CD4-positive, alpha-beta T cell (primary cell): Measurements from ENCODE around the gene SLC44A5. TPM values are rescaled to one million over a fixed set of nuclear protein-coding genes. Genes with fewer than 3 reads are reported as not detected.

ENCODE experiments used
- ATAC-seq: fragments of 200-7000 bp; cut with Tn5 transposase; one replicate; pipeline ENCODE4 v1.10.0; 2022; ENCODE audit warnings: mild to moderate bottlenecking; ENCODE audit not compliant: poor library complexity
- CTCF ChIA-PET: fragments of 350-600 bp; sonication (Branson Sonifier 250); formaldehyde crosslinking; loops from one replicate; lab custom pipeline; 2021; ENCODE audit warnings: antibody characterized with exemption, inconsistent platforms; lab: Charles Lee
- POLR2A ChIA-PET: fragments of 350-600 bp; sonication (Branson Sonifier 250); formaldehyde crosslinking; loops from one replicate; lab custom pipeline; 2021; ENCODE audit warnings: antibody characterized with exemption, inconsistent platforms; lab: Charles Lee
- DNase-seq, 14 experiments: peaks; one replicate each; pipeline ENCODE4 v3.0.0-alpha.2; 2013 to 2020; ENCODE audit warnings: mixed read lengths in 2 of 14
- H3K27ac ChIP-seq, 2 donors: one replicate each; pipeline versions ENCODE4 v1.5.1 to v1.7.0; 2013; ENCODE audit warnings: low read length in 2 of 2, low read depth in 1 of 2, mild to moderate bottlenecking in 1 of 2
- H3K27me3 ChIP-seq, 2 experiments: 1 replicate in 1 of 2; 2 replicates in 1 of 2; pipeline versions ENCODE4 v1.6.1 to v1.7.0; 2013; ENCODE audit warnings: low read length in 2 of 2, control low read depth in 1 of 2, mild to moderate bottlenecking in 1 of 2, moderate library complexity in 1 of 2; ENCODE audit not compliant: insufficient read depth in 2 of 2, control insufficient read depth in 1 of 2
- H3K36me3 ChIP-seq: one replicate; pipeline ENCODE4 v1.6.1; 2013; ENCODE audit warnings: low read length, control low read depth; ENCODE audit not compliant: insufficient read depth
- H3K4me1 ChIP-seq: one replicate; pipeline ENCODE4 v1.6.1; 2013; ENCODE audit warnings: low read length, control low read depth; ENCODE audit not compliant: insufficient read depth
- H3K4me3 ChIP-seq: one replicate; pipeline ENCODE4 v1.5.1; 2013; ENCODE audit warnings: mild to moderate bottlenecking, low read length, moderate library complexity
- H3K9me3 ChIP-seq, 2 experiments: 1 replicate in 1 of 2; 2 replicates in 1 of 2; pipeline versions ENCODE4 v1.6.1 to v1.7.0; 2013; ENCODE audit warnings: low read length in 2 of 2, mild to moderate bottlenecking in 2 of 2, control low read depth in 1 of 2, moderate library complexity in 1 of 2; ENCODE audit not compliant: control insufficient read depth in 1 of 2, insufficient read depth in 1 of 2
- H3K27ac Mint-ChIP-seq: one replicate; pipeline ENCODE4 v1.8.0; 2020; ENCODE audit warnings: mixed read lengths
- H3K27me3 Mint-ChIP-seq: one replicate; pipeline ENCODE4 v1.8.0; 2021; ENCODE audit warnings: mixed read lengths
- H3K36me3 Mint-ChIP-seq: one replicate; pipeline ENCODE4 v1.8.0; 2021; ENCODE audit warnings: low read depth, mixed read lengths
- H3K4me1 Mint-ChIP-seq: one replicate; pipeline ENCODE4 v1.8.0; 2021; ENCODE audit warnings: low read depth, mixed read lengths
- H3K4me3 Mint-ChIP-seq: one replicate; pipeline ENCODE4 v1.8.0; 2020; ENCODE audit warnings: mild to moderate bottlenecking, mixed read lengths
- H3K9me3 Mint-ChIP-seq: one replicate; pipeline ENCODE4 v1.8.0; 2020; ENCODE audit warnings: mixed read lengths
- CTCF ChIP-seq: fragments of 200-600 bp; IDR thresholded peaks from one replicate; pipeline ENCODE4 v1.8.0; 2022; ENCODE audit warnings: antibody characterized with exemption, mild to moderate bottlenecking
- intact Hi-C, 2 experiments: fragments of 100-400 bp; cut with DNase I in 1 of 2; cut with micrococcal nuclease in 1 of 2; formaldehyde crosslinking; loops; one replicate each; pipeline versions ENCODE4 v1.15.1 to v1.9.0; 2023 to 2025; cut with DNase I, micrococcal nuclease
- total RNA-seq, 174 experiments: library from RNA in 2 of 174; stranded (reverse) in 2 of 174; gene quantifications; one replicate each; pipeline ENCODE4 v1.2.3 and lab custom pipeline; 2021 to 2026

The SLC44A5 gene
- total RNA-seq, 2 experiments from 2014 or later: not detected

GRCh38 chr1:75341537-75341936 lies 269.4 kb downstream of the SLC44A5 start:
- H3K4me1 Mint-ChIP-seq: no peaks in the 10 kb centered on the region
- no peak overlapping the region for H3K27ac ChIP-seq
- no peak overlapping the region for H3K27ac Mint-ChIP-seq
- TF ChIP-seq CTCF: no peak
- no peak overlapping the region for H3K4me3 ChIP-seq
- no peaks in the 10 kb centered on the region for H3K27me3 ChIP-seq
- no peaks in the 10 kb centered on the region for H3K4me1 ChIP-seq
- CTCF ChIA-PET: no interaction called here
- H3K27me3 Mint-ChIP-seq: no peaks in the 10 kb centered on the region
- POLR2A ChIA-PET: no interaction called here
- H3K36me3 ChIP-seq: no peaks in the 10 kb centered on the region
- no peaks in the 10 kb centered on the region for H3K36me3 Mint-ChIP-seq
- H3K9me3 Mint-ChIP-seq: no peaks in the 10 kb centered on the region
- ATAC-seq: no peak
- no peak overlapping the region for H3K4me3 Mint-ChIP-seq
- H3K9me3 ChIP-seq: no peaks in the 10 kb centered on the region
- no peak for DNase-seq
- intact Hi-C loops: no loop called here

DNA sequence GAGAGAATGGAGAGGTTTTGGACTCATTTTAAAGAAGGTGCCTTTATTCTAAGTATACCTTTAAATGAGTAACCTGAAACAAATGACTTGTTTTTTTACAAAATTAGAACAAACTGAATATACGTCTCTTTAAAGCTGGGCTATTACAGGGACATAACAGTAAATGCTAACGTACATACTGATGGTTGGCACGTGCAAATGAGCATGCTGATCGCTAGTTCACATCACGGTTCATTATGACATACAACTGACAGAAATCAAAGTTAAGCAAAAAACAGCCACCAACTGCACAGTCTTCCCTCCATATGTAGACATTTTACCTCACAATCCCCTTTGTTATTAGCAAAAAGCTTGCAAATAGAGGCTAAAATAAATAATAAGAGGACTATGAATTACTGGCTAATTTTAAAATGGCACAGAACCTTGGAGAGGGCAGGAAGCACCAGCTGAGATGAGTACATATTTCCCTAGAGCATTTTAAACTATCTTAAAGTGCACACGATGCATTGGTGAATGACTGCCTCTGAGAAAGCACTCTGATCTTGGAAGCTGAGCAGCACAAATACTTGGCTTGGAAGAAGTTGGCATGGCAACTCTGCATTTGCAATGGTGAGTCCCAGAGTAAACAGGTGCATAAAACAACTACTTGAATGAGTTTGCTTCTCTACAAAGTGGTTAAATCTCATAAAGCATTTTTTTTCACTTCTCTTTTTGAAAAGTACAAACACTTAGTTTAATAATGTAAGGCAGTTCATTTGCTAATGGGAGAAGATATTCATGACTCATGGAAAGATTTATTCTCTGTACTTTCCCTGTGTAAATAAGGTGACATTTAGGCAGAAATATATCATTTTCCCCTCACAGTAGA lies 272.1 kb downstream of the SLC44A5 start:
- no peaks in the 10 kb centered on the region for H3K36me3 Mint-ChIP-seq
- intact Hi-C loops: no loop called here

GRCh38 chr1:75334876-75335389 lies 276.0 kb downstream of the SLC44A5 start:
- Mint-ChIP-seq H3K4me3 (no peak overlapping the region), H3K27me3 (no peaks in the 10 kb centered on the region), H3K4me1 (no peaks in the 10 kb centered on the region), H3K9me3 (no peaks in the 10 kb centered on the region), H3K36me3 (no peaks in the 10 kb centered on the region), H3K27ac (no peak overlapping the region)
- Histone ChIP-seq H3K4me3 (no peak overlapping the region), H3K36me3 (no peaks in the 10 kb centered on the region), H3K9me3 (peaks cover 0 to 3% of the 10 kb centered on the region in 2 experiments), H3K27me3 (no peaks in the 10 kb centered on the region), H3K4me1 (no peaks in the 10 kb centered on the region), H3K27ac (no peak overlapping the region)
- DNase-seq (no peak), ATAC-seq (no peak)
- ChIA-PET CTCF (interaction anchor here (1.1 kb wide), 1 partner anchor 13 kb away, joined by 3 read pairs; no protein-coding TSS in a partner anchor), POLR2A (no interaction called here)
- intact Hi-C loops: no loop called here
- TF ChIP-seq CTCF: no peak

More for the DNA sequence above, 272.1 kb downstream of the SLC44A5 start:
- no peak for TF ChIP-seq CTCF
- Mint-ChIP-seq H3K4me1 (no peaks in the 10 kb centered on the region), H3K27me3 (no peaks in the 10 kb centered on the region), H3K27ac (no peak overlapping the region), H3K9me3 (no peaks in the 10 kb centered on the region), H3K4me3 (no peak overlapping the region)
- ChIA-PET CTCF (no interaction called here), POLR2A (no interaction called here)
- H3K36me3 ChIP-seq: no peaks in the 10 kb centered on the region
- H3K27me3 ChIP-seq: no peaks in the 10 kb centered on the region
- no peak overlapping the region for H3K27ac ChIP-seq
- no peaks in the 10 kb centered on the region for H3K4me1 ChIP-seq
- no peaks in the 10 kb centered on the region for H3K9me3 ChIP-seq
- H3K4me3 ChIP-seq: no peak overlapping the region
- no peak for DNase-seq
- no peak for ATAC-seq
